GM12872 (cell line): ENCODE data around the gene CRB2.

Experiments used
- CTCF ChIP-seq: IDR thresholded peaks from 3 replicates; pipeline ENCODE4 v1.5.1; 2011; ENCODE audit warnings: low read depth, mild to moderate bottlenecking, low read length, moderate library complexity; ENCODE audit not compliant: insufficient read depth

The CRB2 gene

DNA sequence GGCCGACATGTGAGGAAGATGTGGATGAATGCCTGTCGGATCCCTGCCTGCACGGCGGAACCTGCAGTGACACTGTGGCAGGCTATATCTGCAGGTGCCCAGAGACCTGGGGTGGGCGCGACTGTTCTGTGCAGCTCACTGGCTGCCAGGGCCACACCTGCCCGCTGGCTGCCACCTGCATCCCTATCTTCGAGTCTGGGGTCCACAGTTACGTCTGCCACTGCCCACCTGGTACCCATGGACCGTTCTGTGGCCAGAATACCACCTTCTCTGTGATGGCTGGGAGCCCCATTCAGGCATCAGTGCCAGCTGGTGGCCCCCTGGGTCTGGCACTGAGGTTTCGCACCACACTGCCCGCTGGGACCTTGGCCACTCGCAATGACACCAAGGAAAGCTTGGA lies 14.1 kb downstream of the CRB2 start:
- no peak for TF ChIP-seq CTCF

DNA sequence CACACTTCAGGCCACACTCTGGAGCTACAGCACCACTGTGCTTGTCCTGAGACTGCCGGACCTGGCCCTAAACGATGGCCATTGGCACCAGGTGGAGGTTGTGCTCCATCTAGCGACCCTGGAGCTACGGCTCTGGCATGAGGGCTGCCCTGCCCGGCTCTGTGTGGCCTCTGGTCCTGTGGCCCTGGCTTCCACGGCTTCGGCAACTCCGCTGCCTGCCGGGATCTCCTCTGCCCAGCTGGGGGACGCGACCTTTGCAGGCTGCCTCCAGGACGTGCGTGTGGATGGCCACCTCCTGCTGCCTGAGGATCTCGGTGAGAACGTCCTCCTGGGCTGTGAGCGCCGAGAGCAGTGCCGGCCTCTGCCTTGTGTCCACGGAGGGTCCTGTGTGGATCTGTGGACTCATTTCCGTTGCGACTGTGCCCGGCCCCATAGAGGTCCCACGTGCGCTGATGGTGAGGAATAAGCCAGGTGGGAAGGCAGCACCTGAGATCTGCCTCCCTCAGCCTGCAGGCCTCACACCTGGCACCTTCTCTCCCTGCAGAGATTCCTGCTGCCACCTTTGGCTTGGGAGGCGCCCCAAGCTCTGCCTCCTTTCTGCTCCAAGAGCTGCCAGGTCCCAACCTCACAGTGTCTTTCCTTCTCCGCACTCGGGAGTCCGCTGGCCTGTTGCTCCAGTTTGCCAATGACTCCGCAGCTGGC lies 14.7 kb downstream of the CRB2 start:
- no peak for TF ChIP-seq CTCF

- no peak for TF ChIP-seq CTCF
Measured at GRCh38 chr9:123371228-123371584, 15.2 kb downstream of the CRB2 start.

GRCh38 chr9:123371805-123372590 lies 16.0 kb downstream of the CRB2 start:
- no peak for TF ChIP-seq CTCF

DNA sequence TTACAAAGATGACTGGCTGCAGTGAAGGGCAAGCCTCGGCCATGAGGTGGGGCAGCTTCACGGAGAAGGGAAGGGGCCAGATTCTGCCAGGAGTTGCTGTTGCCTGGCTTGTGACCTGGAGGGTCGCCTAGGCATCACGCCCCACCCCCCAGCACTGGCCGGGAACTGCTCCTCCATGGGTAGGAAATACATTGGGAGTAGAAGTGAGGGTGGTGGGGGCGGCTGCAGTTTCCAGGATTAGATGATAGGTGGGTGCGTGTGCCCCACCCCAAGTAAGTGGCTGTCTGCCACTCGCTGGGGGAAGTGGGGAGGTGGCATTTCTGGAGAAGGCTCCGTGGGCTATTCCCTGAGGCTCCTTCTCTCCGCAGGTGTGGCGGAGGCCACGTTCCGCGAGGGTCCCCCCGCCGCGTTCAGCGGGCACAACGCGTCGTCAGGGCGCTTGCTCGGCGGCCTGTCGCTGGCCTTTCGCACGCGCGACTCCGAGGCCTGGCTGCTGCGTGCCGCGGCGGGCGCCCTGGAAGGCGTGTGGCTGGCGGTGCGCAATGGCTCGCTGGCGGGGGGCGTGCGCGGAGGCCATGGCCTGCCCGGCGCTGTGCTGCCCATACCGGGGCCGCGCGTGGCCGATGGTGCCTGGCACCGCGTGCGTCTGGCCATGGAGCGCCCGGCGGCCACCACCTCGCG lies 16.9 kb downstream of the CRB2 start:
- TF ChIP-seq CTCF, result no peak

DNA sequence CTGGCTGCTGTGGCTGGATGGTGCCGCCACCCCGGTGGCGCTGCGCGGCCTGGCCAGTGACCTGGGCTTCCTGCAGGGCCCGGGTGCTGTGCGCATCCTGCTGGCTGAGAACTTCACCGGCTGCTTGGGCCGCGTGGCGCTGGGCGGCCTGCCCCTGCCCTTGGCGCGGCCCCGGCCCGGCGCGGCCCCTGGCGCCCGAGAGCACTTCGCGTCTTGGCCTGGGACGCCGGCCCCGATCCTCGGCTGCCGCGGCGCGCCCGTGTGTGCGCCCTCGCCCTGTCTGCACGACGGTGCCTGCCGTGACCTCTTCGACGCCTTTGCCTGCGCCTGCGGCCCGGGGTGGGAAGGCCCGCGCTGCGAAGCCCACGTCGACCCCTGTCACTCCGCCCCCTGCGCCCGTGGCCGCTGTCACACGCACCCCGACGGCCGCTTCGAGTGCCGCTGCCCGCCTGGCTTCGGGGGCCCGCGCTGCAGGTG lies 17.5 kb downstream of the CRB2 start:
- TF ChIP-seq CTCF, result no peak

DNA sequence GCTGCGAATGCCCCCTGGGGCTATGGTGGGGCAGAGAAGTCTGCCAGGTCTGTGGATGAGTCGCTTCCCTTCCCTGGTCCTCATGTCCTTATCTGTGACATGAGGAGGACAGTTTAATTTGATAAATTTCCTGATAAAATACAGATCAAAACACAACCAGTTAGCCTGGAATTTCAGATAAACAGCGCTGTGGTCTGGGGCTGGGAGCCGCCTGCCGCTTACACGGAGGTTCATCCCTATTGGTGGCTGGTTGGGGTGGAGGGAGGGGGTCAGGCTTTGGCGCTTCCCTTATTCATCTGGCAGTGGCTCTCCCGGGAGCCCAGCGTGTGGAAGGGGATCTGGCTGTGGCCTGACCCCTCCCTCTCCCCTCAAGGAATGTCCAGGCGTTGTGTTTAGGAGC lies 17.9 kb downstream of the CRB2 start:
- no peak for TF ChIP-seq CTCF
